H9 (cell line): Measurements from ENCODE around the gene NDUFS3. TPM values are rescaled to one million over a fixed set of nuclear protein-coding genes. Genes with fewer than 3 reads are reported as not detected.
A peak's percentile ranks its signal among the peaks of the same experiment; 100 is the strongest.

Experiments used
- DNase-seq: peaks from one replicate; pipeline ENCODE4 v3.0.0-alpha.2; 2017
- H2AFZ ChIP-seq: one replicate; pipeline ENCODE4 v1.6.1; 2013; ENCODE audit warnings: mild to moderate bottlenecking, low read length, control low read depth, moderate library complexity
- H2AK5ac ChIP-seq: 2 replicates; pipeline ENCODE4 v1.6.1; 2013; ENCODE audit warnings: low read length, control low read depth, mixed read lengths; ENCODE audit not compliant: insufficient read length
- H2BK120ac ChIP-seq: one replicate; pipeline ENCODE4 v1.6.1; 2013; ENCODE audit warnings: low read depth, mild to moderate bottlenecking, low read length, control low read depth, inconsistent platforms; ENCODE audit not compliant: poor library complexity, severe bottlenecking
- H2BK12ac ChIP-seq: 2 replicates; pipeline ENCODE4 v1.6.1; 2013; ENCODE audit warnings: low read length, control low read depth, mixed read lengths, low read depth; ENCODE audit not compliant: insufficient read length
- H2BK15ac ChIP-seq: 2 replicates; pipeline ENCODE4 v1.6.1; 2013; ENCODE audit warnings: low read depth, low read length, control low read depth
- H2BK20ac ChIP-seq: one replicate; pipeline ENCODE4 v1.6.1; 2013; ENCODE audit warnings: low read depth, mild to moderate bottlenecking, low read length, control low read depth, inconsistent platforms; ENCODE audit not compliant: poor library complexity, severe bottlenecking
- H2BK5ac ChIP-seq: 2 replicates; pipeline ENCODE4 v1.6.1; 2013; ENCODE audit warnings: low read length, control low read depth, mixed read lengths; ENCODE audit not compliant: insufficient read length
- H3K14ac ChIP-seq: 2 replicates; pipeline ENCODE4 v1.6.1; 2013; ENCODE audit warnings: low read length, control low read depth; ENCODE audit not compliant: insufficient read depth
- H3K18ac ChIP-seq: 2 replicates; pipeline ENCODE4 v1.6.1; 2013; ENCODE audit warnings: low read depth, mild to moderate bottlenecking, mixed read lengths, low read length, control low read depth; ENCODE audit not compliant: insufficient read length
- H3K23ac ChIP-seq: 2 replicates; pipeline ENCODE4 v1.6.1; 2013; ENCODE audit warnings: low read length, control low read depth, mixed read lengths, low read depth; ENCODE audit not compliant: insufficient read length
- H3K23me2 ChIP-seq: 2 replicates; pipeline ENCODE4 v1.6.1; 2013; ENCODE audit warnings: low read depth, mild to moderate bottlenecking, mixed read lengths, low read length, control low read depth; ENCODE audit not compliant: insufficient read length, poor library complexity, severe bottlenecking
- H3K27ac ChIP-seq: 2 replicates; pipeline ENCODE4 v1.5.1; 2013; ENCODE audit warnings: low read length, control low read depth, mixed read lengths, low read depth; ENCODE audit not compliant: insufficient read length
- H3K27me3 ChIP-seq: 2 replicates; pipeline ENCODE4 v1.6.1; 2013; ENCODE audit warnings: low read length, control low read depth, inconsistent platforms; ENCODE audit not compliant: insufficient read depth
- H3K4ac ChIP-seq: 2 replicates; pipeline ENCODE4 v1.6.1; 2013; ENCODE audit warnings: low read depth, mild to moderate bottlenecking, control low read depth, inconsistent platforms, low read length, moderate library complexity
- H3K4me1 ChIP-seq: 2 replicates; pipeline ENCODE4 v1.6.1; 2013; ENCODE audit warnings: low read length, control low read depth, inconsistent platforms; ENCODE audit not compliant: insufficient read depth
- H3K4me2 ChIP-seq: 2 replicates; pipeline ENCODE4 v1.6.1; 2013; ENCODE audit warnings: low read length, control low read depth, mixed read lengths; ENCODE audit not compliant: insufficient read length, insufficient read depth
- H3K56ac ChIP-seq: 2 replicates; pipeline ENCODE4 v1.6.1; 2013; ENCODE audit warnings: low read depth, mild to moderate bottlenecking, mixed read lengths, low read length, control low read depth; ENCODE audit not compliant: insufficient read length
- H3K79me1 ChIP-seq: 2 replicates; pipeline ENCODE4 v1.6.1; 2013; ENCODE audit warnings: low read depth, mild to moderate bottlenecking, moderate library complexity, low read length, control low read depth, inconsistent platforms; ENCODE audit not compliant: insufficient read depth, poor library complexity, severe bottlenecking
- H3K79me2 ChIP-seq: 2 replicates; pipeline ENCODE4 v1.6.1; 2013; ENCODE audit warnings: low read length, control low read depth, inconsistent platforms; ENCODE audit not compliant: insufficient read depth
- H3K9ac ChIP-seq: 2 replicates; pipeline ENCODE4 v1.6.1; 2013; ENCODE audit warnings: low read length, control low read depth, mixed read lengths; ENCODE audit not compliant: insufficient read length; ENCODE audit errors: extremely low read depth
- H3K9me3 ChIP-seq: one replicate; pipeline ENCODE4 v1.6.1; 2013; ENCODE audit warnings: low read depth, low read length, inconsistent platforms; ENCODE audit not compliant: control insufficient read depth
- H3T11ph ChIP-seq: one replicate; pipeline ENCODE4 v1.6.1; 2013; ENCODE audit warnings: mild to moderate bottlenecking, low read length, control low read depth, inconsistent platforms
- H4K20me1 ChIP-seq: one replicate; pipeline ENCODE4 v1.6.1; 2013; ENCODE audit not compliant: control insufficient read depth, insufficient read length, insufficient read depth
- H4K5ac ChIP-seq: 2 replicates; pipeline ENCODE4 v1.6.1; 2013; ENCODE audit warnings: low read depth, mild to moderate bottlenecking, mixed read lengths, low read length, control low read depth; ENCODE audit not compliant: insufficient read length
- H4K8ac ChIP-seq: replicated peaks from 2 replicates; pipeline ENCODE4 v1.6.1; 2013; ENCODE audit warnings: low read length, control low read depth, mixed read lengths, low read depth; ENCODE audit not compliant: insufficient read length
- H4K91ac ChIP-seq: 2 replicates; pipeline ENCODE4 v1.6.1; 2013; ENCODE audit warnings: low read depth, mild to moderate bottlenecking, moderate library complexity, mixed read lengths, low read length, control low read depth; ENCODE audit not compliant: insufficient read length
- H3K27ac Mint-ChIP-seq, 3 experiments: 2 replicates in 2 of 3; 3 replicates in 1 of 3; pipeline ENCODE4 v1.8.0; 2020 to 2021; ENCODE audit warnings: mixed read lengths in 3 of 3, mild to moderate bottlenecking in 1 of 3, moderate library complexity in 1 of 3
- H3K27me3 Mint-ChIP-seq: 2 replicates; pipeline ENCODE4 v1.8.0; 2021; ENCODE audit warnings: low read depth, mild to moderate bottlenecking, moderate library complexity, mixed read lengths
- H3K36me3 Mint-ChIP-seq, 3 experiments: 2 replicates in 2 of 3; 3 replicates in 1 of 3; pipeline ENCODE4 v1.8.0; 2020 to 2021; ENCODE audit warnings: low read depth in 3 of 3, mixed read lengths in 3 of 3; ENCODE audit not compliant: insufficient read depth in 1 of 3
- H3K4me1 Mint-ChIP-seq, 2 experiments: 2 replicates each; pipeline ENCODE4 v1.8.0; 2020; ENCODE audit warnings: mixed read lengths in 2 of 2
- H3K4me3 Mint-ChIP-seq, 2 experiments: 2 replicates in 1 of 2; 3 replicates in 1 of 2; pipeline ENCODE4 v1.8.0; 2020 to 2021; ENCODE audit warnings: mild to moderate bottlenecking in 2 of 2, mixed read lengths in 2 of 2, moderate library complexity in 1 of 2
- H3K9me3 Mint-ChIP-seq, 2 experiments: 2 replicates in 1 of 2; 3 replicates in 1 of 2; pipeline ENCODE4 v1.8.0; 2020; ENCODE audit warnings: mild to moderate bottlenecking in 2 of 2, mixed read lengths in 2 of 2, moderate library complexity in 1 of 2
- WGBS: extraction: QIAGEN DNeasy Blood & Tissue Kit; methylation state at CpG from one replicate; pipeline ENCODE4 v1.1.7; 2013; ENCODE audit warnings: missing lambda C conversion rate, low lambda C conversion rate, mixed read lengths; ENCODE audit not compliant: insufficient read length; ENCODE audit errors: extremely low coverage; 5-methylcytosine and 5-hydroxymethylcytosine counted together
- total RNA-seq: library from RNA; stranded (reverse); gene quantifications from 2 replicates; pipeline ENCODE4 v1.2.1, GENCODE V29; 2021
- TF ChIP-seq, protein P1 (sequence below): fragments of 200-600 bp; sonication (generic); conservative IDR thresholded peaks from 3 replicates; pipeline ENCODE4 v1.8.0; 2021; ENCODE audit warnings: antibody characterized with exemption, mild to moderate bottlenecking

The NDUFS3 gene
- total RNA-seq, 1 experiment from 2014 or later, result 144 TPM

DNA sequence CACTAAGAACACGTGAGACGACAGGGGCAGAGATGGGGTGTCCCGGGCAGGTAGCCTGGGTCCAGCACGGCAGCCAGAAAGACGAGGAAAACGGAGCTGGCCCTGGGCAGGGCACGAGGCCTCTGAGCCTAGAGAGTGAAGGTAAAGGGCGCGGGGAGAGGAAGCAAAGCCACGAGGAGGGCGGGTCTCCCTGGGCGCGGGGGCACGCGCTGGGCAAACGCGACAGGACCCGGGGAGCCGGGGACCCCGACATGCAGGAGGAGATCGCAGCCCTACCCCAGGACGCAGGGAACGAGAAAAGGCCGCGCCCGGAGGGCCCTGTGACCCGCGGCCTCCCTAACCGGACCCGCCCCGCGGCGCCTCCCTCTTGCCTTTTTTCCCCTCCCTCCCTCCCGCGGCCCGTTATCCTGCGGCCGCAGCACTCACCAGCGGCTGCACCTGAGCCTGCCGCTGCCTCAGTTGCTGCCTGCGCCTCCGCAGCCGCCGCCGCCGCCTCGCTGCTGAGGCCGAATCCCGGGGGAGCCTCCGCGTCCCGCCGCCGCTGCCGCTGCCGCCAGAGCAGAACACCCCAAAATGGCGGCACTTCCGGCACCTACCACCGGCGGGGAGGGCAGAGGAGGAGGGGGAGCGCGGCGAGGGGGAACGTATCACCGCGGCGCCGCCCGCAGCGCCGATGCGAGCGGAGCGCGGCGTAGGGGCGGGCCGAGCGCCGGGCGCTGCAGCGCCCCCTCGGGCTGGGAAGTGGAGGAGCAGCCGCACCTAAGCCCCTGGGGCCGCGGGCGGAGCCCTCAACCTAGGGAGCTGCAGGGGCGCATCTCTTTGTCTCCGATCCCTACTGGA, 26.1 kb upstream of the NDUFS3 start, which contains the start of gene CELF1:
CELF1 (minus strand) TSS at position 567 of the 840 bp plus-strand sequence. CDS start 53,609 bp downstream, outside the sequence.
- no peak within 1 kb of the TSS for H2BK15ac ChIP-seq
- Mint-ChIP-seq H3K9me3 (peaks cover 0 to 3% of the 10 kb centered on the region in 2 experiments; a peak in 1 of 5 replicates), H3K27ac (peak within 1 kb of the TSS; percentile 96 to 100 (median 99)), H3K4me1 (peaks cover 25 to 26% of the 10 kb centered on the region in 2 experiments), H3K36me3 (peaks cover 14 to 31% (median 19%) of the 10 kb centered on the region in 3 experiments; a peak in 6 of 7 replicates), H3K4me3 (peak within 1 kb of the TSS; percentile 99 to 100), H3K27me3 (peaks cover 2% of the 10 kb centered on the region; the same call in 1 of the 2 replicates)
- no peak within 1 kb of the TSS for H4K8ac ChIP-seq
- H3K4me1 ChIP-seq, result no peaks in the 10 kb centered on the region; the same call in 1 of the 2 replicates
- H4K20me1 ChIP-seq, result no peaks in the 10 kb centered on the region
- peaks cover 40% of the 10 kb centered on the region for H3K79me2 ChIP-seq
- WGBS, result no CpG with 5 or more reads among the region's 89 CpGs
- no peak within 1 kb of the TSS for H2BK12ac ChIP-seq
- H3K27me3 ChIP-seq, result no peaks in the 10 kb centered on the region
- no peak within 1 kb of the TSS for H2BK120ac ChIP-seq
- no peak within 1 kb of the TSS for H2AK5ac ChIP-seq
- H3K18ac ChIP-seq, result peak within 1 kb of the TSS; percentile 53
- H3K4ac ChIP-seq, result no peak within 1 kb of the TSS; the same call in 1 of the 2 replicates
- H3K23me2 ChIP-seq, result peaks cover 3% of the 10 kb centered on the region
- no peak within 1 kb of the TSS for H2AFZ ChIP-seq
- no peak within 1 kb of the TSS for H3K23ac ChIP-seq
- H3K56ac ChIP-seq, result no peak within 1 kb of the TSS
- TF ChIP-seq, protein P1, sequence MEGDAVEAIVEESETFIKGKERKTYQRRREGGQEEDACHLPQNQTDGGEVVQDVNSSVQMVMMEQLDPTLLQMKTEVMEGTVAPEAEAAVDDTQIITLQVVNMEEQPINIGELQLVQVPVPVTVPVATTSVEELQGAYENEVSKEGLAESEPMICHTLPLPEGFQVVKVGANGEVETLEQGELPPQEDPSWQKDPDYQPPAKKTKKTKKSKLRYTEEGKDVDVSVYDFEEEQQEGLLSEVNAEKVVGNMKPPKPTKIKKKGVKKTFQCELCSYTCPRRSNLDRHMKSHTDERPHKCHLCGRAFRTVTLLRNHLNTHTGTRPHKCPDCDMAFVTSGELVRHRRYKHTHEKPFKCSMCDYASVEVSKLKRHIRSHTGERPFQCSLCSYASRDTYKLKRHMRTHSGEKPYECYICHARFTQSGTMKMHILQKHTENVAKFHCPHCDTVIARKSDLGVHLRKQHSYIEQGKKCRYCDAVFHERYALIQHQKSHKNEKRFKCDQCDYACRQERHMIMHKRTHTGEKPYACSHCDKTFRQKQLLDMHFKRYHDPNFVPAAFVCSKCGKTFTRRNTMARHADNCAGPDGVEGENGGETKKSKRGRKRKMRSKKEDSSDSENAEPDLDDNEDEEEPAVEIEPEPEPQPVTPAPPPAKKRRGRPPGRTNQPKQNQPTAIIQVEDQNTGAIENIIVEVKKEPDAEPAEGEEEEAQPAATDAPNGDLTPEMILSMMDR, result peak; percentile 96
- H3K79me1 ChIP-seq, result no peaks in the 10 kb centered on the region
- H2BK20ac ChIP-seq, result no peak within 1 kb of the TSS
- H4K91ac ChIP-seq, result no peak within 1 kb of the TSS
- peak; percentile 92 for DNase-seq
- H4K5ac ChIP-seq, result no peak within 1 kb of the TSS
- H2BK5ac ChIP-seq, result no peak within 1 kb of the TSS
- H3K14ac ChIP-seq, result peak within 1 kb of the TSS; percentile 68
- peak within 1 kb of the TSS; percentile 84 for H3K9ac ChIP-seq
- peak within 1 kb of the TSS; percentile 86 for H3K4me2 ChIP-seq
- no peak within 1 kb of the TSS for H3T11ph ChIP-seq
- H3K27ac ChIP-seq, result peak within 1 kb of the TSS; percentile 3
- H3K9me3 ChIP-seq, result no peaks in the 10 kb centered on the region
